HG02759 (cell line): ENCODE data around the gene STX1A.
"Not testable (repeated sequence)": the region's sequence is repeated elsewhere in the genome, so short reads cannot be mapped to it uniquely, and the experiment has no call there.

Experiments used
- ATAC-seq: cut with Tn5 transposase; IDR thresholded peaks from one replicate; pipeline ENCODE4 v1.9.1; 2021; ENCODE audit warnings: mild to moderate bottlenecking, moderate library complexity; ENCODE audit not compliant: unreplicated experiment

STX1A gene

GRCh38 chr7:73683788-73684693, 35.4 kb downstream of the STX1A start:
- ATAC-seq, result peak; percentile 14

GRCh38 chr7:73683056-73683787, 36.2 kb downstream of the STX1A start, which contains the start of the genes BUD23 and DNAJC30:
Gene BUD23, plus strand, starts transcription at chr7:73683597. Its CDS starts 29 bp downstream, at chr7:73683626.
Gene DNAJC30, minus strand, starts transcription at chr7:73683453. Its CDS starts 30 bp downstream, at chr7:73683423.
- peak; percentile 92 for ATAC-seq

GRCh38 chr7:73682745-73683055, 36.8 kb downstream of the STX1A start:
- ATAC-seq, result peak; percentile 15

DNA sequence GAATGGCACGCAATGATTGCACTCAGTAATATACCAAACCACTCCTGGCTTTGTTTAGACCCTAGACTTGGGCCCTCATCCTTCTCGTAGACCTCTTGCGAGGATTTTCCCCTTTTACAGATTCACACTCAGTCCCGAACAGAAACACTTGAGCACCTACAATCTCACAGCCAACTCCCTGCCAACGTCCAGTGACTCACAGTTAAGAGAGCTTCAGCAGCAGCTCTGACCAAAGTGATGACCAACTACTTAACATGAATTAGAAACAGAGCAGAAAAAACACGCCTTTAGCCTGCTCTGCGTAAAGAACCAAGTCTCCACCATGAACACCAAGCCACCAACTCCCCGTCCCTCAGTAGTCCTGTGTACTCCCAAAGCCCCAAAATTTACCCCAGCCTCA, 38.4 kb downstream of the STX1A start:
- ATAC-seq, result no peak

GRCh38 chr7:73680501-73680900, 39.0 kb downstream of the STX1A start:
- no peak for ATAC-seq

GRCh38 chr7:73679709-73680108, 39.8 kb downstream of the STX1A start:
- no peak for ATAC-seq

DNA sequence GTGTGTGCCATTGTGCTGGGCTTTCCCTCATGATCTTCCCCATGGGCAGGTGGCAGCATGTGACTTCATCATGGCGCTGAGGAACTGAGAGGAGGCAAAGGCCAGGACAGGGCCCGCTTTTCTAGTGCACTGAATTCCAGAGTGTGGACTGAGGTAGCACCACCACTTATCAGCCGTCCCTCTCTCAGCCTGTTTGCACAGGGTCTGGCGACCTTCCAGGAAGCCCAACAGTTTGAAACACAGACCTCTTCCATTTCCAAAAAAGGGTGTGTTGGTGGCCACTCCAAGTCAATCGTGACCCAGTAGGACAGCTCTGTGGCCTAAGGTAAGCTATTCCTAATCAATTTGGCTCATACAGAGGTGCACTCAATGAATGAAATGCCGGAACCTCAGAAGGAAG, 40.6 kb downstream of the STX1A start:
- no peak for ATAC-seq

GRCh38 chr7:73676062-73676461, 43.4 kb downstream of the STX1A start:
- not testable (repeated sequence) for ATAC-seq

DNA sequence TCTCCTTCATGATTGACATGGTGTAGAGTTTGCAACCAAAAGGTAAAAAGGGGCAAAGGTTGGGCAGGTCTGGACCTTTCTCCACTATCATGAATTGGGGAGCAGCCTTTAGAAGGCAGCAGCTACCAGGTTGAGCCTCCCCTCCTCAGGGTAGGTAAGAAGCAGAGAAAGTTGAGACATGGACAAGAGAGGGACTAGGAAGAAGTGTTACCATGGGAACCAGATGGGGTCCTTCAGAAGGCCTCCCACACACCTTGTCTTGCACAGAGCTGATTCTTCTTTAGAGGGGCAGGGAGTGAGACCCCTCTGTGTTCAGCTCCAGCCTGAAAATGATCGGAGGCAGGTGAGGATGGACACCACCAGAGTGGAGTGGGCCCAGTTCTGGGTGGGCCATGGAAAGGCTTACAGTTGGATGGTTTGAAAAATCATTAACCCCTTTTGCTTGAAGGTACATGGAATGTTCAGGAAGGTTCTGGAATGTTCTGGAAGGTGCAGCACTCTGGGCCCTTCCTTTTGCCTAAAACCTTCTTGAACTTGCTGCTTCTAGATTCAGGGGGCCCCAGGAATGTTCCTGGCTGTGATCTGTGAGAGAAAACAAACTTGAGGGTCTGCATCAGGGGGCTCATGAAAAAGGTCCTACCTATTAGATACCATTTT, 44.9 kb downstream of the STX1A start:
- no peak for ATAC-seq

DNA sequence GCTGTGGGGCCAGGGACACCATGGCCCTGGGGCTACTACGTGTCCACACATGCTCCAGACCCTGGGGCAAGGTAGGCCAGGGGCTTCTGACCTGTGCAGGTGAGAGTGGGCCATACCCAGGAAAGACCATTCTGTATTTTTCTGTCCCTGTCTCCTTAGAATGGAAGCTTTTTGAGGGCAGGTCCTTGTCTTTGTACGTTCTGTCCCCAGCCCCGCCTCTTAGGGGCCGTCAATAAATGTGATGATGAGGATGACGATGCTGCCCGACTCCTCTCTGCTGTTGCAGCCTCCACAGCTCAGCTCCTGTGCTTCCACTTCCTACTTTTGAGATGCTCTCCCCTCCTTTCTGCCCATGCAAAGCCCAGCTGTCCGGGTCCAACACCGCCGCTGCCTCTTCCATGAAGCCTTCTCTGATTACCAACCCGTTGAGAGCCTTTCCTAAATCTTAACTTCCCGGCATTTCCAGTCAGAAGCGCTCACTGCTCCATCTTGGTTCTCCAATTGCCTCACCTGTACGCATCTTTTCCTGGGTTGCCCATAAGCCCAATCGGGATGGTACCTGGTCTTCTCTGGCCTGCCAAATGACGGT, 47.5 kb downstream of the STX1A start:
- ATAC-seq, result no peak

DNA sequence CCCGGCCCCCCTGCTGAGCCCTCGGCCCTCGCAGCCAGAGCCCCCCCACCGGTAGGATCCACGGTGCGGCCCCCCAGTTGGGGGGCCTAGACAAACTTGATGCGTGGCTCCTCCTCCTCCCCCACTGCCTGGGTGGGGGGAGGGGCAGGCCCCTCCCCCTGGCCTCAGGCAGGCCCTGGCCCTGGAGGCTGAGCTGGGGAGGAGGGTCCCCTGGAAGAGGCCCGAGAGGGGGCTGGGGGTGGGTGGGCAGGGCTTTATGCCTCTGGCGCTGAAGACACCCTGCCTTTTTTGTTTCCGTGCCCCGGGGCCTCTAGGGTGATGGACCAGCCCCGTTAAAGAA, 48.2 kb downstream of the STX1A start:
- ATAC-seq, result no peak

- ATAC-seq, result no peak
These were observed 49.5 kb downstream of the STX1A start for GRCh38 chr7:73669858-73670385.

DNA sequence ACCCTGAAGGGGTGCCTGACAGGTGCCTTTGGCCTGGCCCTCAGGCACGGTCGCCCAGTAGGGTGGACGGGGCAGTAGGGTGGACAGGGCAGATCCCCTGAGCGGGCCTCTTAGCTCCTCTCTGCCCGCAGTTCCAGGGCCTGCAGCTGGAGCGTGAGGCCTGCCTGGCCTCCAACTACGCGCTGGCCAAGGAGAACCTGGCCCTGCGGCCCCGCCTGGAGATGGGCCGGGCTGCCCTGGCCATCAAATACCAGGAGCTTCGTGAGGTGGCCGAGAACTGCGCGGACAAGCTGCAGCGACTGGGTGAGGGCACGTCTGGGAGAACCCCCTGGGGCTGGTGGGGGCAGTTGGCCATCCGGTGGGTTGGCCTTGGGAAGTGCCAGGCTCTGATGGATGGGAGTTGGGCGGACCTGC, 50.2 kb downstream of the STX1A start:
- no peak for ATAC-seq

- ATAC-seq, result no peak
These were observed 50.6 kb downstream of the STX1A start for GRCh38 chr7:73668886-73669230.

DNA sequence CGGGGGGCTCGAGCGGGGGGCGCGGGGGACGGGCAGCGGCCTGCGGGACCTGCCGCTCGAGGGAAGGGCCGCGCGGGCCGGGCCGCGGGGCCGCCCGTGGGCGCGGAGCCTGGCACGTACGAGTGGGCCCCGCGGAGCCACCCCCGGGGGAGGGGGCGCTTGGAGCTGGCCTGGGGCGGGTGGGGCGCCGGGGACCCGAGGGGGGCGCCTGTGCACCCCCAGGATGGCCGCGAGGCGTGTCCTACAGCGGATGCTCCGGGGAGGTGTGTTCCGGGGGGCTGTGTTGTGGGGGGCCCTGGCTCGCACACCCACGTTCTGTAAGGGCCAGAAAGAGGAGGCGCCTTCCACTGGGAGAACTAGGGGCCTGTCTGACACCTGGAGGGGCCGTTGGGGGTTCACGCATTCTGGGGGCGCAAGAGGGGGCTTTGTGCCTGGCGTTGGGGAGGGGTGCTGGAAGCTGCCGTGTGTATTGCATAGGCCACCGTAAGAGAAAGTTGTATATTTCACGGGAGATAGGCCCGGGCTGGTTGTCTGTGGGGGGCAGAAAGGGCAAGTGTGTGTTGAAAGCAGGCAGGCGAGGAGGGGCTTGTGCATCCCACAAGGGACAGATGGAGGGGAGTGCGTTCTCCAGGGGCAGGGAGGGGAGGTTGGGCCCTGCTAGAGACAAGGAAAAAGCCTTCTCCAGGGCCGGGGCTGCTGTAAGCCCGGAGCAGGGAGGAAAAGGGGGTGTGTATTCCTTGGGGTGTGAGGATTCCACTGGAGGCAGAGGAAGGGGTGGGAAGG, 51.2 kb downstream of the STX1A start:
- ATAC-seq, result peak; percentile 12

- peak; percentile 95 for ATAC-seq
These were observed 51.9 kb downstream of the STX1A start, which contains the start of gene VPS37D for GRCh38 chr7:73667344-73668102. Gene VPS37D, plus strand, starts transcription at chr7:73667831. Its CDS starts 128 bp downstream, at chr7:73667959.

GRCh38 chr7:73663033-73663432, 56.4 kb downstream of the STX1A start:
- ATAC-seq, result no peak

- ATAC-seq, result not testable (repeated sequence)
These were observed 58.9 kb downstream of the STX1A start for GRCh38 chr7:73660594-73660993.

- ATAC-seq, result no peak
These were observed 59.5 kb downstream of the STX1A start for GRCh38 chr7:73659983-73660382.
